ENCODE results near the gene CAMK2B.
A peak's percentile ranks its signal among the peaks of the same experiment; 100 is the strongest.
"Not testable (repeated sequence)": the region's sequence is repeated elsewhere in the genome, so short reads cannot be mapped to it uniquely, and the experiment has no call there.

The CAMK2B gene

DNA sequence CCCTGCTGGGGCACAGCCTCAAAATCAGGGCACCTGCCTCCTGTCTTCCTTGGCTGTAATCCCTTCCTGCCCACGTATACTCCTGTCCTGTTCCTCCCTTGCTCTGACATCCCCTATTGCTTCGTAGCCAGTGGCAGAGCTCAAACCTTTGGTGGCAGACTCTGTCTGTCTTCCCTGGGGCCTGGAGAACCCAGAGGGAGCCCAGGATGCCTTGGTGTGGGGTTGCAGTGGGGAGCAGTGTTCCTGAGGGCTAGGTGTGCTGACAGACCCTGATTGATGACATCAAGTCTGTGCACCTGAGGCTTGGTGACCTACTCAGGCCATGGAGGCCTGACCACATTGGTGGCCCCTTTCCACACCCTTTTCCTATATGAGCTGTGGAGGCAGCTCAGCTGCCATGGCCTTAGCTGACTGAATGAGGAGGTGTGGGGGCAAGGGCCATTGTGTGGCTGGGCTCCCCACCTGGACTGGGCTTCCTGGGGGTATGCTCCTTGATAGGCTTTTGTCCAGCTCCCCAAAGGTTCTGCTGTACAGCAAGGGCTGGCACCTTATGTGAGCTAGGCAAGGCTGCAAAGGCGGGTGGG, 130.7 kb downstream of the CAMK2B start:
- DNase-seq (ENCODE audit: low spot score) (no peak), FAIRE-seq (peak; percentile 71)

DNA sequence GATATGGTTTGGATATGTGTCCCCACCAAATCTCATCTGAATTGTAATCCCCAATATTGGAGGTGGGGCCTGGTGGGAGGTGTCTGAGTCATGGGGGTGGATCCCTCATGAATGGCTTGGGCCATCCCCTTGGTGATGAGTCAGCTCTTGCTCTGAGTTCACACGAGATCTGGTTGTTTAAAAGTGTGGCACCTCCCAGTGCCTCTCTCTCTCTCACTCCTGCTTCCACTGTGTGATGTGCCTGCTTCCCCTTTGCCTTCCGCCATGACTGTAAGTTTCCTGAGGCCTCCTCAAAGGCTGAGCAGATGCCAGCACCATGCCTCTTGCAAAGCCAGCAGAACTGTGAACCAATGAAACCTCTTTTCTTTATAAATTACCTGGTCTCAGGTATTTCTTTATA, 131.3 kb downstream of the CAMK2B start:
- FAIRE-seq (no peak), DNase-seq (ENCODE audit: low spot score) (no peak)

GRCh38 chr7:44193011-44193802, 132.2 kb downstream of the CAMK2B start:
- FAIRE-seq (no peak), DNase-seq (ENCODE audit: low spot score) (no peak)

DNA sequence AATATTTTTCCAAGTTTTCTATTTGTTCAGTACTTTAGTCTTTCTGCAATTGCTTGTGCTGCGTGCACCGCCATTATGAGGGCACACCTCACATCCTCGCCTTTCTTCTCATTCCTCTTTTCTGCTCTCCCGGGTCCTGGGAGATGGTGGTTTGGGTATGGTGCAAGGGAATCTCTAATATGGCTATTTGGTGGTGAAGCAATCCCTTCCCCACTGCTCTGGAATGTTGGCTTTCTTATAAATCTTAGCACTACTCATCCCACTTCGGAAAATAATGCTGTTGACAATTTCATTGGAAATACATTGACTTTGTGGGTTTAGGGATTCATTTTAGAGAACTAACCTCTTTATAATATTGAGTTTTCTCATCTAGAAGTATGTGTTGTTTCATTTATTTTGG, 134.2 kb downstream of the CAMK2B start:
- DNase-seq (ENCODE audit: low spot score) (no peak), FAIRE-seq (no peak)

- DNase-seq (ENCODE audit: low spot score) (no peak), FAIRE-seq (peak; percentile 55)
Observed at GRCh38 chr7:44189993-44190872, 135.2 kb downstream of the CAMK2B start.

DNA sequence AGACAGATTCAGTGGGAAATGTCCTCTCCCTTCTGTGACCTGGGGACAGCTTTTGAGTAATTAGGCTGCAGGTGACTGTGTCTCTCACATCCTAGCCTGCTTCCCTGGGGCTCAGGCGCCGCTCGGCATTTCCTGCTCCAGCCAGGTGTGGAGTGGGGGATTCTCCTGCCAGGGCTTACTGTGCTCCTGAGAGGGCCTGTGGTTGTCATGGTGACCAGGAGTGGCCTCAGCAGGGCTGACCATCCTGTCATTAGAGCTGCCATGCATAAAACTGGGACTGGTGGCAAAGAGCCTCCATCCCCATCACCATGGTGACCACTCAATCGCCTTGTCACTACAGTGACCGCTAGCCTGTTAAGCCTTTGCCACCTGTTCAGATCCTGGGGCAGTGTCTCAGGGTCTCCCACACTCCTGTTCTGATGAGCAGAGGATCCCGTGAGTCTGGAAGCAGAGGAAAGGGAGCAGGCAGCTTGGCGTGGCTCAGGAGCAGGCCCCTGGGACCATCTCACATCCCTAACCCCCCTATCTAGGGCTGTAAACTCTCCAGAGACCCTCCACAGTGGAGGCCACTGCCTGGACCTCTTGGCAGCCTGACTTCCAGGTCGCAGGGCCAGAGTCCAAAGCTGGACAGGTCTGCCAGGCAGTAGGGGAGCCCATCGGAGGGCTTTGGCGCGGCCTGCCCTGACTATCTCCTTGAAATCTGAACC, 136.0 kb downstream of the CAMK2B start, which contains the start of gene GCK:
Gene GCK (minus strand): TSS at position 154 of the 707 bp plus-strand sequence. CDS start 486 bp downstream, outside the sequence.
- FAIRE-seq (no peak), DNase-seq (ENCODE audit: low spot score) (no peak)

GRCh38 chr7:44188480-44189225, 136.7 kb downstream of the CAMK2B start:
- FAIRE-seq (no peak), DNase-seq (ENCODE audit: low spot score) (no peak)

- DNase-seq (ENCODE audit: low spot score) (no peak), FAIRE-seq (peak; percentile 44)
Observed at GRCh38 chr7:44187636-44188416, 137.6 kb downstream of the CAMK2B start.

DNA sequence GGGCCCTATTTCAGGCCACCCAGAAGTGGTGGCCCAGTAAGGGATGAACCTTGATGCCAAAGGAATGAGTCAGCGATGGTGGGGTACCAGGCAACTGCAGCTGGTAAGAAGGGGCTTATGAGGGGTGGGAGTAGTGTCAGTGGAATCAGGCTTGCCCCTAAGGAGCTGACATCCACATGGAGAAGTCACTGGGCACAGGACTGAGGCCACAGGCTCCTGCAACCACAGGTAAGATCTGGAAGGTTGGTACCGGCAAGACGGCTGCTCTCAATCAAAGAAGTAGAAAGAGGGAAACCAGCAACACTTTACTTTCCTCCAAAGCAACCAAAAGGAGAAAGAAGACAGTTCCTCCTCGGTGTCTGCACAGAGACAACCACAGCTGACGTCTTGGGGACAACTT, 138.7 kb downstream of the CAMK2B start:
- FAIRE-seq (peak; percentile 37), DNase-seq (ENCODE audit: low spot score) (no peak)

DNA sequence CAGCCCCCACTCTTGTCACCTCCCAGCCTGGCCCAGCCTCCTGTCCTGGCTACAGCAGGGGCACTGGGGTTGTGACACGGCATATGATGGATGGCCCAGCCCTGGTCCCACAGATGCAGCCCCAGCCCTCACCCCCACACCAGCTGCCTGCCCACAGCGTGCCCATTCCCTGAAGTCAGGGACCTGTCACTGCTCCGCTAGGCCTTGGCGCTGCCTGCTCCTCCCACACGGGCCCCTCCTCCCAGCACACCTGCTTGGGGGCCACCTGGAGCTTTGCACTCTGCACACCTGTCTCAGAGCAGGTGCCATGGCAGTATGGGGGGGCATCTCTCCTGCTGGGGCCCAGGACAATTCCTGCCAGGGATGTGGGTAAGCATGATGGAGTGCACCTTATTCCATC, 139.7 kb downstream of the CAMK2B start:
- DNase-seq (ENCODE audit: low spot score) = no peak
- peak; percentile 81 for FAIRE-seq

- FAIRE-seq = no peak
- DNase-seq (ENCODE audit: low spot score) = no peak
Observed at GRCh38 chr7:44184873-44185446, 140.4 kb downstream of the CAMK2B start.

DNA sequence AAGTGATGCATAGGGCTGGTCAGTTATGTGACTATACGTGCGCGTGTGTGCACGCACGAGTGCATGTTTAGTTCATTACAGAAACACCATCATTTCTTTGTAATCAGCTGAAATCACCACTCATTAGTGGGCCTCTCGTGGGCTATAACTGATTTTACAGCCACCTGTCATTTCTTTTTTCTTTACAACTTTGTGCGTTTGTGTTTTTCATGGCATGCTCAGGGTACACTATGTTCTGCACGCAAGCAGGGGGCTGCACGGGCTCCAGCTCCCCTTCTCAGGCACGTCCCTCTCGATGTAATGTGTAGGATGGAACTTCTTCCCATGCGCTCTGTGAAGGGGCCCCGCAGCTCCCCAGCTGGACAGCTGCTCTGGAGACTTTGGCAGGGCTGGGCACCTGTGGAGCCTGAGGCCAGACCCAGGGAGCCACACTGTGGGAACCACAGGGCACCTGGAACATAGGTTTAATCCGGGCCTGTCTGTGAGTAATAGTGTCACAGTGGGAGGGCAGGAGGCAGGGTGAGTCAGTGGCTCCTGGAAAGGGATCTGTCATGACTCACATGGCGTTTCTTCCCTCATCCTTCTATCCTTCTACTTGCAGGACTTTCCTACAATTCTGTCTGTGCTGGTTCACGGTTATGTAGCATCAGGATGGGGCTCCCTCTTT, 141.1 kb downstream of the CAMK2B start:
- FAIRE-seq (peak; percentile 97), DNase-seq (ENCODE audit: low spot score) (peak; percentile 94)

DNA sequence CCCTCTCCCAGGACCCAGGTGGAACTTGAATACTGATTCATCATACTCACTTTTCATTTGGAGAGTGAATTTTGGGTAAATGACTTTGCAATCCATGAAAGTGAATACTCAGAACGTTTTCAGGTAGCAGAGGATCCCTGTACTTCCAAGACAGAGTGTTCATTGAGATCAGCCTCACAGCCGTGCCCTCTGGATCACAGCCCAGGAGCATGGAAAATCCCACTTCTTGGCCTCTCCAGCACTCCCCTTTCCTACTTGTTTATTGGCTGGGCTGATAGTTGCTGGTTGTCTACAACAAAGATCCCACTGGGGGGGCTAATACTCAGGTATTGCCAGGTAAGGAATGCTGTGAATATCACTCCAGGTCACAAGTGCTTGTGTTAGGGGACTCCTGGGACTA, 142.0 kb downstream of the CAMK2B start:
- FAIRE-seq (peak; percentile 73), DNase-seq (ENCODE audit: low spot score) (no peak)

GRCh38 chr7:44182827-44183226, 142.6 kb downstream of the CAMK2B start:
- no peak for FAIRE-seq
- DNase-seq (ENCODE audit: low spot score) = no peak

GRCh38 chr7:44180631-44181030, 144.8 kb downstream of the CAMK2B start:
- FAIRE-seq = no peak
- DNase-seq (ENCODE audit: low spot score) = no peak

DNA sequence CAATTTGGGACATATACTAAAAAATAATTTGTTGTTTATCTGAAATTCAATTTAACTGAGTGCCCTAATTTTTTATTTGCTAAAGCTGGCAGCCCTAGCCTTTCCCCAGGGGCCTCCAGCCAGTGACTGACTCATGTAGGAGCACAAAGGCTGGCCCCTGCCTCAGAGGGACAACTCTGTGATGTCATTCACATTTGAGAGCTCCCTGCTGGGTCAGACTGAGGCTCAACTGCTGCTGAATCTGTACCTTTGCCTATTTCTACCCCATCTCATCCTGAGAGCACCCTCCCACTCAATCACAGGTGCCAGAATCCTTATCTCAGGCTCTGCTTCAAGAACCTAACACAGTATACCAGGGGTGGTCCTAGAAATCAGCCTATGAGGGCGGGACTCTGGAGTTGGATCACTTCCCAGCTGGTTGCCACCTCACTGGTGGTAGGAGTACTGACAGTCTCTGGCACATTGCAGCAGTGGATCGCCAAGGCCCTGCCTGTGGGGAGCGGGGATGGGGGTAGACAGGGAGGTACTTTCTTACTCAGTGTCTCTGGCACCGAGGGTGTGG, 147.7 kb downstream of the CAMK2B start:
- peak; percentile 55 for FAIRE-seq
- DNase-seq (ENCODE audit: low spot score) = peak; percentile 74

DNA sequence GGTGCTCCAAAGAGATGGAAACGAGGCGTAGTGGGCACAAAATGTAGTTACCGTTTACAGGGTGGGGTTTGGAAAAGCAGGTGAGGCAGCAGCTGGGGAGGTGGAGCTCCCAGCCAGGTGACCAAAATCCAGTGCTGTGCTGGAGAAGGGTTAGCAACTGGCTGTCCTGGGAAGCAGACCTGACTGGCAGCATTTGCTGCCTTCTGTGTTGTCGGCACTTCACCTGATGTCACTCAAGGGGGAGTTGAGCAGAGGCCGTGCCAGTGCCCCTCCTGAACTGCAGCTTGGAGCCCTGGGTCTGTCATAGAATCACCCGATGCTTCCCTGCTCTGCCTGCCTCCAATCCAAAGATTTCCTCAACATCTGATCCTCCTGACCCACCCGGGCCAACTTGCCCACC, 148.9 kb downstream of the CAMK2B start:
- FAIRE-seq (no peak), DNase-seq (ENCODE audit: low spot score) (no peak)

DNA sequence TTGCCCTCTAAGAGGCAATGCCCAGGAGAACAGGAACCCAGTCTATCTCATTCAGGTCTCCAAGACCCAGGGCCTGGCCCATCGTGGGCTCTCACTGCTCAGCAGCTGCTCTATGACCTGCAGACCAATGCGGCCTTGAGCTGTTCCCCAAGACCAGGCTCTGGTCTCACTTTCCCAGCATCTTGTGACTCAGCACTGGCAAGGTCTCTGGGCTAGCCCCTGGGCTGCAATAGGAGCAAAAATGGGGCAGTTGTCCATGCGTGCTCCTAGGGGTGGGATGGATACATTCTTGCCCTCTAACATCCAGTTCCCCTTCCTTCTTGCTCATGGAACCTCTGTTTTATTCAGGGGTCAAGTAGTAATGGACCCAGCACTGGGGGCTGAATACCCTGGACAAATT, 149.7 kb downstream of the CAMK2B start:
- FAIRE-seq (no peak), DNase-seq (ENCODE audit: low spot score) (no peak)

GRCh38 chr7:44174694-44174948, 150.8 kb downstream of the CAMK2B start:
- not testable (repeated sequence) for DNase-seq (ENCODE audit: low spot score); FAIRE-seq
